ENCODE results near the gene C8B.

DNA sequence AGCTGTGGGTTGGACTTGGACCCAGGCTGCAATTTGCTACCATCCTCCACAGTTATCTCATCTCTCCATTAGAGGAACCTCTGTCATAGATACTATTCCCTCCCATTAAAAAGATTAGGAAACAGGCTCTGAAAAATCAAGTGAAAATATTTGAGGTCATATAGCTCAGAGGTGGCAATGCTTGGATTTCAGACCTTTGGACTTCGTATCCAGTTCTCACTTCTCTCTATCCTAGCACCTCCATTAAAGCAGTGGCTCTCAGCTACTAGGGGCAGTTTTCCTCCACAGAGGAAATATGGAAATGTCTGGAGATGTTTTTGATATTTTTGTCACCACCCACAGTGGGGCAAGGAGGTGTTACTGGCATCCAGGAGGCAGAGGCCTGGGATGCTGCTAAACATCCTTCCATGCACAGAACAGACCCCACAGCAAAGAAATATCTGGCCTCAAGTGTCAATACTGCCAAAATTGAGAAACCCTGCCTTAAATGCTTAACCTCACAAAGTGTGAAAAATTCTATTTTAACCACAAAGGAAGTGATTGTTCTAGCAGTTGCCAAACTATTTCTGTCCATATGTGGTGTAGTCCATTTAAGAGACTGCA, 57.1 kb downstream of the C8B start:
- TF ChIP-seq CTCF (conservative IDR thresholded peaks at IDR 0.05; ENCODE audit: low read depth in 2 of 2) (no peak), REST (IDR thresholded peaks at IDR 0.05; ENCODE audit: unreplicated experiment) (no peak), EZH2phosphoT487 (IDR thresholded peaks at IDR 0.05; ENCODE audit: unreplicated experiment) (no peak), CREB1 (CRISPR knock-in tag; IDR thresholded peaks at IDR 0.05; ENCODE audit: low read depth) (no peak), EZH2 (IDR thresholded peaks at IDR 0.05; ENCODE audit: low read depth, unreplicated experiment) (no peak), ETS1 (IDR thresholded peaks at IDR 0.05) (no peak), POLR2AphosphoS5 (IDR thresholded peaks at IDR 0.05; ENCODE audit: low read depth) (no peak), JUNB (IDR thresholded peaks at IDR 0.05; ENCODE audit: unreplicated experiment) (no peak), NANOG (IDR thresholded peaks at IDR 0.05; ENCODE audit: borderline replicate concordance) (no peak), STAT1 (IDR thresholded peaks at IDR 0.05; ENCODE audit: unreplicated experiment) (no peak)
- TF ChIP-seq, protein P1, sequence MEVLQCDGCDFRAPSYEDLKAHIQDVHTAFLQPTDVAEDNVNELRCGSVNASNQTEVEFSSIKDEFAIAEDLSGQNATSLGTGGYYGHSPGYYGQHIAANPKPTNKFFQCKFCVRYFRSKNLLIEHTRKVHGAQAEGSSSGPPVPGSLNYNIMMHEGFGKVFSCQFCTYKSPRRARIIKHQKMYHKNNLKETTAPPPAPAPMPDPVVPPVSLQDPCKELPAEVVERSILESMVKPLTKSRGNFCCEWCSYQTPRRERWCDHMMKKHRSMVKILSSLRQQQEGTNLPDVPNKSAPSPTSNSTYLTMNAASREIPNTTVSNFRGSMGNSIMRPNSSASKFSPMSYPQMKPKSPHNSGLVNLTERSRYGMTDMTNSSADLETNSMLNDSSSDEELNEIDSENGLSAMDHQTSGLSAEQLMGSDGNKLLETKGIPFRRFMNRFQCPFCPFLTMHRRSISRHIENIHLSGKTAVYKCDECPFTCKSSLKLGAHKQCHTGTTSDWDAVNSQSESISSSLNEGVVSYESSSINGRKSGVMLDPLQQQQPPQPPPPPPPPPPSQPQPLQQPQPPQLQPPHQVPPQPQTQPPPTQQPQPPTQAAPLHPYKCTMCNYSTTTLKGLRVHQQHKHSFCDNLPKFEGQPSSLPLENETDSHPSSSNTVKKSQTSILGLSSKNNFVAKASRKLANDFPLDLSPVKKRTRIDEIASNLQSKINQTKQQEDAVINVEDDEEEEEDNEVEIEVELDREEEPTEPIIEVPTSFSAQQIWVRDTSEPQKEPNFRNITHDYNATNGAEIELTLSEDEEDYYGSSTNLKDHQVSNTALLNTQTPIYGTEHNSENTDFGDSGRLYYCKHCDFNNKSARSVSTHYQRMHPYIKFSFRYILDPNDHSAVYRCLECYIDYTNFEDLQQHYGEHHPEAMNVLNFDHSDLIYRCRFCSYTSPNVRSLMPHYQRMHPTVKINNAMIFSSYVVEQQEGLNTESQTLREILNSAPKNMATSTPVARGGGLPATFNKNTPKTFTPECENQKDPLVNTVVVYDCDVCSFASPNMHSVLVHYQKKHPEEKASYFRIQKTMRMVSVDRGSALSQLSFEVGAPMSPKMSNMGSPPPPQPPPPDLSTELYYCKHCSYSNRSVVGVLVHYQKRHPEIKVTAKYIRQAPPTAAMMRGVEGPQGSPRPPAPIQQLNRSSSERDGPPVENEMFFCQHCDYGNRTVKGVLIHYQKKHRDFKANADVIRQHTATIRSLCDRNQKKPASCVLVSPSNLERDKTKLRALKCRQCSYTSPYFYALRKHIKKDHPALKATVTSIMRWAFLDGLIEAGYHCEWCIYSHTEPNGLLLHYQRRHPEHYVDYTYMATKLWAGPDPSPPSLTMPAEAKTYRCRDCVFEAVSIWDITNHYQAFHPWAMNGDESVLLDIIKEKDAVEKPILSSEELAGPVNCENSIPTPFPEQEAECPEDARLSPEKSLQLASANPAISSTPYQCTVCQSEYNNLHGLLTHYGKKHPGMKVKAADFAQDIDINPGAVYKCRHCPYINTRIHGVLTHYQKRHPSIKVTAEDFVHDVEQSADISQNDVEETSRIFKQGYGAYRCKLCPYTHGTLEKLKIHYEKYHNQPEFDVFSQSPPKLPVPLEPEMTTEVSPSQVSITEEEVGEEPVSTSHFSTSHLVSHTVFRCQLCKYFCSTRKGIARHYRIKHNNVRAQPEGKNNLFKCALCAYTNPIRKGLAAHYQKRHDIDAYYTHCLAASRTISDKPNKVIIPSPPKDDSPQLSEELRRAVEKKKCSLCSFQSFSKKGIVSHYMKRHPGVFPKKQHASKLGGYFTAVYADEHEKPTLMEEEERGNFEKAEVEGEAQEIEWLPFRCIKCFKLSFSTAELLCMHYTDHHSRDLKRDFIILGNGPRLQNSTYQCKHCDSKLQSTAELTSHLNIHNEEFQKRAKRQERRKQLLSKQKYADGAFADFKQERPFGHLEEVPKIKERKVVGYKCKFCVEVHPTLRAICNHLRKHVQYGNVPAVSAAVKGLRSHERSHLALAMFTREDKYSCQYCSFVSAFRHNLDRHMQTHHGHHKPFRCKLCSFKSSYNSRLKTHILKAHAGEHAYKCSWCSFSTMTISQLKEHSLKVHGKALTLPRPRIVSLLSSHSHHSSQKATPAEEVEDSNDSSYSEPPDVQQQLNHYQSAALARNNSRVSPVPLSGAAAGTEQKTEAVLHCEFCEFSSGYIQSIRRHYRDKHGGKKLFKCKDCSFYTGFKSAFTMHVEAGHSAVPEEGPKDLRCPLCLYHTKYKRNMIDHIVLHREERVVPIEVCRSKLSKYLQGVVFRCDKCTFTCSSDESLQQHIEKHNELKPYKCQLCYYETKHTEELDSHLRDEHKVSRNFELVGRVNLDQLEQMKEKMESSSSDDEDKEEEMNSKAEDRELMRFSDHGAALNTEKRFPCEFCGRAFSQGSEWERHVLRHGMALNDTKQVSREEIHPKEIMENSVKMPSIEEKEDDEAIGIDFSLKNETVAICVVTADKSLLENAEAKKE (CRISPR knock-in tag; IDR thresholded peaks at IDR 0.05) = no peak

Measured in GM23338 (cell line).